Stimulated activated CD8-positive, alpha-beta memory T cell treated with anti-CD3 and anti-CD28 coated beads, Interleukin-7, amount 100 ng/mL, for 24 hours (primary cell): ENCODE measurements around the gene MGLL.

Experiments used
- DNase-seq: peaks from one replicate; pipeline ENCODE4 v3.0.0-alpha.2; 2020; ENCODE audit warnings: low read depth

The MGLL gene

GRCh38 chr3:127722091-127722784, 100.1 kb downstream of the MGLL start:
- no peak for DNase-seq

GRCh38 chr3:127720985-127721935, 101.1 kb downstream of the MGLL start:
- DNase-seq, result no peak

- no peak for DNase-seq
Observed at GRCh38 chr3:127720161-127720823, 102.0 kb downstream of the MGLL start.

- DNase-seq, result no peak
Observed at GRCh38 chr3:127719369-127719768, 102.9 kb downstream of the MGLL start.

- no peak for DNase-seq
Observed at GRCh38 chr3:127718916-127719290, 103.4 kb downstream of the MGLL start.

GRCh38 chr3:127718245-127718915, 103.9 kb downstream of the MGLL start:
- no peak for DNase-seq

GRCh38 chr3:127717357-127718244, 104.7 kb downstream of the MGLL start:
- DNase-seq, result no peak

GRCh38 chr3:127716384-127716783, 105.9 kb downstream of the MGLL start:
- DNase-seq, result no peak

GRCh38 chr3:127715532-127715931, 106.8 kb downstream of the MGLL start:
- no peak for DNase-seq

GRCh38 chr3:127714866-127715265, 107.4 kb downstream of the MGLL start:
- no peak for DNase-seq

- no peak for DNase-seq
Observed at GRCh38 chr3:127714125-127714571, 108.2 kb downstream of the MGLL start.

GRCh38 chr3:127712881-127713771, 109.2 kb downstream of the MGLL start:
- no peak for DNase-seq

- no peak for DNase-seq
Observed at GRCh38 chr3:127712461-127712860, 109.9 kb downstream of the MGLL start.

- no peak for DNase-seq
Observed at GRCh38 chr3:127711896-127712295, 110.4 kb downstream of the MGLL start.

- no peak for DNase-seq
Observed at GRCh38 chr3:127711021-127711695, 111.2 kb downstream of the MGLL start.

GRCh38 chr3:127710155-127710941, 112.0 kb downstream of the MGLL start:
- DNase-seq, result no peak

- DNase-seq, result no peak
Observed at GRCh38 chr3:127709320-127710060, 112.8 kb downstream of the MGLL start.

GRCh38 chr3:127708837-127709236, 113.5 kb downstream of the MGLL start:
- DNase-seq, result no peak
